Motor neuron (in vitro differentiated cells): ENCODE results near the gene TMEM242. TPM values are rescaled to one million over a fixed set of nuclear protein-coding genes. Genes with fewer than 3 reads are reported as not detected.
A peak's percentile ranks its signal among the peaks of the same experiment; 100 is the strongest.

Source experiments
- ATAC-seq, 8 experiments: fragments of 200-7000 bp; cut with Tn5 transposase; replicated peaks in 6 of 8; 2 replicates each; pipeline ENCODE4 v1.8.0; 2021; ENCODE audit warnings: mild to moderate bottlenecking in 8 of 8, moderate library complexity in 8 of 8
- H3K27ac ChIP-seq, 2 donors: fragments of 250-450 bp; sonication (Bioruptor Pico); 2 replicates each; pipeline ENCODE4 v1.9.0; 2021; ENCODE audit warnings: antibody characterized with exemption in 2 of 2, mild to moderate bottlenecking in 2 of 2, moderate library complexity in 1 of 2
- H3K4me1 ChIP-seq, 2 donors: fragments of 250-450 bp; sonication (Bioruptor Pico); replicated peaks in 1 of 2; 2 replicates each; pipeline ENCODE4 v1.6.1; 2021; ENCODE audit warnings: antibody characterized with exemption in 2 of 2, mild to moderate bottlenecking in 2 of 2, moderate library complexity in 1 of 2
- H3K4me3 ChIP-seq, 5 donors: fragments of 250-450 bp; sonication (Bioruptor Pico); 2 replicates each; pipeline ENCODE4 v1.9.0; 2021; ENCODE audit warnings: antibody characterized with exemption in 5 of 5, mild to moderate bottlenecking in 5 of 5, moderate library complexity in 4 of 5
- WGBS, 10 experiments: fragments of 450-650 bp; shearing (Covaris generic); methylation state at CpG; one replicate each; pipeline ENCODE4 v1.0.0; 2022; 5-methylcytosine and 5-hydroxymethylcytosine counted together
- in situ Hi-C, 9 experiments: fragments of 400-800 bp; cut with MboI; loops; one replicate each; pipeline ENCODE4 v1.15.0; 2021; ENCODE audit warnings: low sequenced_read_pairs in 9 of 9, low pct_unique_long_range_greater_than_20kb in 2 of 9; ENCODE audit not compliant: unreplicated experiment in 9 of 9
- total RNA-seq, 8 experiments: library from RNA; unstranded; fragments of 300-600 nt; gene quantifications; 2 replicates each; pipeline versions ENCODE4 v1.2.3 to v1.2.4, GENCODE V29; 2022

The TMEM242 gene
- total RNA-seq, 8 experiments from 2014 or later, result 9.6 to 16.9 (median 11.5) TPM

DNA sequence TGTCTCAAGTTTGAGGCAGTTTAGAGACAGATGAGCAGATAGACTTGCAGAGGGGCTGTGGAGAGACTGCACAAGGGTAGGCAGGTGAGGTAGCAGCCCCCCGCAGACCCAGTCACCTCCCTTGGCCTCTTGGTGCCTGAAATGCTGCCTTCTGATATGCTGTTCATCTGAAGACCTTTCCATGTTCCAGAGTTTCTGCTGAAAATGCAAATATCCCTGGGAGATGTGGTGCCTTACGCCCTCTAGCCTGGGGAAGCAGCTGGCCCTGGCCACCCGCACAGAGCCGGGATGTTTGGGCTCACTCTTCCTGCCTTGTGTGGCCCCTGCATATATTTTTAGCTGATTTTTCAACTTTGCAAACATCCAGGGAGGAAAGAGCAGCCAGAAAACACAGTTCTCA is 51.4 kb downstream of the TMEM242 start:
- Histone ChIP-seq H3K27ac (no peak overlapping the region), H3K4me1 (peaks cover 11 to 18% of the 10 kb centered on the region in 2 donors), H3K4me3 (no peak overlapping the region)
- in situ Hi-C loops, result loop anchor here in 1 of 9 experiments (25.0 kb wide), 1 partner anchor 235 kb away; no protein-coding TSS in a partner anchor
- 69 to 100% (median 90%) methylated on average over 2 to 4 of the region's 4 CpGs; no CpG with 5 or more reads in 7 of the 10 experiments for WGBS, 10 experiments
- no peak for ATAC-seq

DNA sequence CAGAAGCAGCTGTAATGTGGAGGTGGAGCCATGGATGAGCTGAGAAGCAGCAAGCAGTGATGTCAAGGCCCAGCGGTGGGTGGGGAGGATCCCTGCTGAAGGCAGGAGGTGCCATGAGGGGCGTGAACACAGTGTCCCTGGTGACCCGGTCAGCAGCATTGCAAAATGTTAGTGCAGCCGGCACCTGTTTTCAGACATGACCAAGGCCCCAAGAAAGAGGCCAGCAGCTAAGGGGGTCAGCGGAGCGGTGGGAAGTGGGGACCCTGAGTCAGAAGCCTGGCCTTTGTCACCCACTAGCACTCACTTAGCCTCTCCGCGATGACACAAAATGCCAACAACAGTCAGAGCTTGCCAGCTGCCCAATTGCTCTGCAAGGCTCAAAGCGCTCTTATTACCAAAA is 51.9 kb downstream of the TMEM242 start:
- H3K27ac ChIP-seq, result no peak overlapping the region
- WGBS, 10 experiments, result 63 to 100% (median 90%) methylated on average over 1 to 8 of the region's 9 CpGs; no CpG with 5 or more reads in 2 of the 10 experiments
- no peak for ATAC-seq
- in situ Hi-C loops, result loop anchor here in 1 of 9 experiments (25.0 kb wide), 1 partner anchor 234 kb away; no protein-coding TSS in a partner anchor
- H3K4me3 ChIP-seq, result no peak overlapping the region
- H3K4me1 ChIP-seq, result peaks cover 11 to 18% of the 10 kb centered on the region in 2 donors

DNA sequence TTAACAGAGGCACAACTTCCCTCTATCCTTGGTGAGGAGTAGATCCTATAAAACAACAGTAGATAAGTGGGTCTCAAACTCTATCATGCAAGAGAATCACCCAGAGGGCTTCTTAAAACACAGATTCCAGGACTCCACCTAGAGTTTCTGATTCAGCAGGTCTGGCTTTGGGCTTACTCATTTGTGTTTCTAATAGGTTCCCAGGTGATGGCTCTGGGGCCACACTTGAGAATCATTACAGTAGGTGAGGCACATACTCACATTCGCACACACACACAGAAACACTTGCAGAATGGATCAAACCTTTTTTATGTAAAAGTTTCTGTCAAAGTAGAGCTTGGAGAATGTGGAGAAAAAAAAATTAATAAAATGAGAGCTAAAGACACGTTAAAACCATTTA is 52.4 kb downstream of the TMEM242 start:
- no peak for ATAC-seq
- Histone ChIP-seq H3K27ac (no peak overlapping the region), H3K4me3 (no peak overlapping the region), H3K4me1 (peaks cover 11 to 18% of the 10 kb centered on the region in 2 donors)
- WGBS, 10 experiments, result 67 to 85% (median 75%) methylated on average over 1 to 2 of the region's 2 CpGs; no CpG with 5 or more reads in 3 of the 10 experiments
- in situ Hi-C loops, result loop anchor here in 1 of 9 experiments (25.0 kb wide), 1 partner anchor 234 kb away; no protein-coding TSS in a partner anchor

DNA sequence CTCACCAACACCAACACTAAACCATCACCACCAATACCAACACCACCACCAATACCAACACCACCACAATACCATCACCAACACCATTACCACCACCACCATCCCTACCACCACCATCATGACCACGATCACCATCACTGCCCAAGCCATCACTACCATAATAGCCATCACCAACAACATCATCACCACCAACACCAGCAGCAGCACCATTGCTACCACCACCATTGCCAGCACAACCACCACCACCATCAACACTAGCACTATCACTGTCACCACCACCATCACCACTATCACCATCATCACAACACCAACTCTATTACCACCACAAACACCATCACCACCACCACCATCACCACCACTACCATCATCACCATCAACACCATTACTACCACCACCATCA is 53.0 kb downstream of the TMEM242 start:
- ATAC-seq, result no peak
- in situ Hi-C loops, result loop anchor here in 1 of 9 experiments (25.0 kb wide), 1 partner anchor 233 kb away; no protein-coding TSS in a partner anchor
- Histone ChIP-seq H3K27ac (no peak overlapping the region), H3K4me3 (no peak overlapping the region), H3K4me1 (peaks cover 11 to 18% of the 10 kb centered on the region in 2 donors)
- WGBS, 10 experiments, result 60 to 100% (median 83%) methylated on average over 1 of the region's 1 CpG; no CpG with 5 or more reads in 5 of the 10 experiments

DNA sequence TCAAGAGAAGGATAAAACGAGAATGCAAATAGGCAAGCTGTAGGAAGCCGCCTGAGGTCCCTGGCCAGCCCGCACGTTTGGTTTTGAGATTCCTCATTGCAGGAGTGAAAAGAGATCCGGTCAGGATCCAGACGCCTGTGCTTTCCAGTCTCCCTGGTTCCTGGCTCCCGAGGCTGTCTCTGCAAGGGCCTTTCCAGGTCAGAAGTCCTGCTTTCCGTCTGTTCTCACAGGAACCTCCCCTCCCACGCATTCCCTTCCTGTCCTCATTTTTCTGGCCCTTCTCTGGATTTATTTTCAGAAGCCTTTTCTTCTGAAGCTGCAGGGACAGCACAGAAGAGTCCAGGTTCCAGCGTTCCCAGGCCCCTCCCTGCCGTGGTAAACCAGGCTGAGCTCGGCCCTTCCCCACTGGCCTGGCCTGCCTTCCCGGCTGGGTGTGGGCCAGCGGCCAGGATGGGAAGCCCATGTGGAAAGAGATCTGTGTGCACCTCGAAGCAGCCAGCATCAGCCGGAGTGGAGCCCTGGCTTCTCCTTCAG is 54.0 kb downstream of the TMEM242 start:
- in situ Hi-C loops, result loop anchor here in 1 of 9 experiments (25.0 kb wide), 1 partner anchor 232 kb away; no protein-coding TSS in a partner anchor
- peak overlapping the region; percentile 10 to 39 for H3K27ac ChIP-seq
- ATAC-seq, result peak in 6 of 8 experiments; percentile 32 to 87 (median 45)
- WGBS, 10 experiments, result 0 to 87% (median 55%) methylated on average over 1 to 12 of the region's 16 CpGs; no CpG with 5 or more reads in 1 of the 10 experiments
- H3K4me3 ChIP-seq, result no peak overlapping the region
- H3K4me1 ChIP-seq, result peaks cover 11 to 18% of the 10 kb centered on the region in 2 donors

DNA sequence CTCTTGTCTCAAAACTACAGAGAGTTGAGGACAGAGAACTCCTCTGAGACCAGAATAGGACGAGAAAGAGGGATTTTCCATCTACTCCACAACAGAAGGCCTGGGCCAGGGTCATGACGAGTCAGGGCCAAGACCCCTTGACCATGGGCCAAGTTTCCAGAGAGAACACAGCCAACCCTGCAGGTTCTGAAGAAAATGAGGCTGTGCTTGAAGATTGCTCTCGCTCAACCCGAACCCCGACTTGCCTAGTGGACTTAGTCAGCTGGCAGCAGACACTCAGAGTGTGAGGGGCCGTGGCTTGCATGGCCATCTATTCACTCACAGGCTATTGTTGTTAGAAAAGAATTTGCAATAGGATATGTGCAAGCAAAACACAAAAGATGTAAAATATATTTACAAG is 54.5 kb downstream of the TMEM242 start:
- WGBS, 10 experiments, result 32 to 100% (median 80%) methylated on average over 1 to 5 of the region's 6 CpGs; no CpG with 5 or more reads in 3 of the 10 experiments
- H3K27ac ChIP-seq, result peak overlapping the region in 1 of 2 donors; percentile 10
- H3K4me3 ChIP-seq, result no peak overlapping the region
- in situ Hi-C loops, result loop anchor here in 1 of 9 experiments (25.0 kb wide), 1 partner anchor 232 kb away; no protein-coding TSS in a partner anchor
- no peak for ATAC-seq
- H3K4me1 ChIP-seq, result peaks cover 10 to 18% of the 10 kb centered on the region in 2 donors

DNA sequence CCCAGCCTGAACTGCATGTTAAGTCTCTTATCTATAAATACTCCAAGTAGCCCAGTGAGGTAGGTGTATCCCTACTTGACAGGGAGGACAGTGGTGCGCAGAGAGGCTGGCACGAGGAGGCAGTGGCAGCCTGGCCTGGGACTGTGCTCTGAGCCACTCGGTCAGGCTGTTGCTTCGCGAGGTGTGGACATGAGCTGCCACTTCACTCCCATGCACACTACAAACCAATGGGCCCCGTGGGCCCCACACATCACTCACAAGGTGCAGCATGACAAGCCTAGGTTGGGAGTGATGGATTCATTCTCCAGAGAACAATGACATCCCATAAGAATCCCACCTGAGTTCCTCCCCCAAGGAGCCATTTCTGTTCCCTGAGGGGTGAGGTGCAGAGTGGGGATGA is 54.9 kb downstream of the TMEM242 start:
- Histone ChIP-seq H3K27ac (no peak overlapping the region), H3K4me1 (peaks cover 6 to 13% of the 10 kb centered on the region in 2 donors), H3K4me3 (no peak overlapping the region)
- 80 to 100% (median 98%) methylated on average over 1 to 5 of the region's 6 CpGs; no CpG with 5 or more reads in 7 of the 10 experiments for WGBS, 10 experiments
- in situ Hi-C loops, result loop anchor here in 1 of 9 experiments (25.0 kb wide), 1 partner anchor 231 kb away; no protein-coding TSS in a partner anchor
- no peak for ATAC-seq

DNA sequence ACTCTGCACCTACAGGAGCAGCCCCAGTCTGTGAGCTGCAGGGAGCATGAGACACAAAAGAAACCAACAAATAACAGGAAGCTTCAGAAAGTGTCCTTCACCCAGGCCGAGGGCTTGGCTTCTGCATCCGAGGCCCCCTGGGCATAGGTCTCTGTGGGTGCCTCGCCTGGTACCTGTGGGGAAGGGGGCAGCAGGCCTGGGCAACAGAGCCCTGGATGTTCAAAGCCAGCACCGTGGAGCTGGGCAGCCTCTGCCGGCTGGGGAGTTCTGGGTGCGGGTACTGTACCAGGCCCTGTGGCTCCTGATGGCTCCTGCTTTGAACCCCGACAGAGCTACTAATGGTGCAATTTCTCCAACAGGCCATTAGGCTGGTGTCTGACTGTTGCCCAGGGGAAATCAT is 55.7 kb downstream of the TMEM242 start:
- no peak for ATAC-seq
- in situ Hi-C loops, result loop anchor here in 1 of 9 experiments (25.0 kb wide), 1 partner anchor 230 kb away; no protein-coding TSS in a partner anchor
- Histone ChIP-seq H3K4me3 (no peak overlapping the region), H3K27ac (no peak overlapping the region), H3K4me1 (peaks cover 6 to 13% of the 10 kb centered on the region in 2 donors)
- WGBS, 10 experiments, result 60 to 100% (median 80%) methylated on average over 1 to 4 of the region's 7 CpGs; no CpG with 5 or more reads in 3 of the 10 experiments

DNA sequence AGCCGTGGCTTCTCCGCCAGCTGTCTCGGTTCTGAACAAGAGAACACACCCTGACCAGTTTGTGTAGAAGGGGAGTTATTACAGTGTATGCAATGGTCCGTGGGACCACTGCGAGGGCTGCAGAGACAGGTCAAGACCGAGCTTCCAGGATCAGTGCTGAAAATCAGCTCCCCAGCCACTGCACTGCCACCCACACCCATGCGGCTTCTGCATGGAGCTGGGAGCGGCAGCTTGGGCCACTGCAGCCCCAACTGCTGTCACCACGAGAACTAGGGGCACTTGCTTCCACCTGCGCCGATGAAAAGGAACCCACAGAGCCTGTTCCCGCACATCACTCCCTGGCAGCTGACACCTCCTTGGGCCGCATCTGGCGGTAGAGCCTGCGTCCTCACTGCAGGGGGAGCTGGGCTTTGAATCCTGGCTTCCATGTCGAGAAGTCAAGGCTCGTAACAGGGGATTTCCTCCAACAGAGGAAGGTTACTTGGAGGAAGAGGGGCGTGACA is 56.2 kb downstream of the TMEM242 start:
- H3K27ac ChIP-seq, result no peak overlapping the region
- in situ Hi-C loops, result loop anchor here in 1 of 9 experiments (25.0 kb wide), 1 partner anchor 230 kb away; no protein-coding TSS in a partner anchor
- H3K4me1 ChIP-seq, result peaks cover 6 to 13% of the 10 kb centered on the region in 2 donors
- WGBS, 10 experiments, result 65 to 100% (median 87%) methylated on average over 1 to 8 of the region's 18 CpGs; no CpG with 5 or more reads in 3 of the 10 experiments
- ATAC-seq, result peak in 5 of 8 experiments; percentile 14 to 32 (median 27)
- H3K4me3 ChIP-seq, result no peak overlapping the region

DNA sequence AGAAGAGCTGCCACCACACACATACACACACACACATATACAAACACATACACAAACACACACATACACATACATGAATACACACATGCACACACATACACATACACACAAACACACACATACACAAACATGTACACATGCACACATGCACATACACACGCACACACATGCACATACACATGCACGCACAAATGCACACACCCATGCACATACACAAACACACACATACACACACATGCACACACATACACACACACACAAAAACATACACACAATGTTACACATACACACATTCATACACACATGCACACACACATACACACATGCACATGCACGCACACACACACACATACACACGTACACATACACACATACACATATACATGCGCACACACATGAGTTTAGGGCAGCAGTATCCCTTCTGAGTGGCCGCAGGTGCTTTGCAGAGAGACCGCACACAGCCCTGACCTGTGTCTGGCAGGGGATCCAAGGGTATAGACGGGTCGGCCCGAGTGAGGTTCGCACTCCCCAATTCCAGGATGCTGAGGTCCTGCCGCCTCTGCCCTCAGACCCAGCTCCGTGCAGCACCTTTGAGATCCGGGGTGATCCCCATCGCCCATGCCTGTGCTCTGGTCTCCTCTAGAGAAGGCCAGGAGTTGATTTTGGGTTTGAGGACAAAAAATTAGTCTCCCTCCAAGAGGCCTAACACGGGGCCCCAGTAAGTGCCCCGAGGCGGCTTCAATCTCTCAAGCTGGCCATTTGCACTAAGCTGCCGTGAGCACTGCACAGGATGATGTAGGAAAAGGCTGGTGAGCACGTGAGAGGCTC is 56.8 kb downstream of the TMEM242 start:
- Histone ChIP-seq H3K27ac (no peak overlapping the region), H3K4me1 (peaks cover 6 to 13% of the 10 kb centered on the region in 2 donors), H3K4me3 (no peak overlapping the region)
- in situ Hi-C loops, result loop anchor here in 1 of 9 experiments (25.0 kb wide), 1 partner anchor 229 kb away; no protein-coding TSS in a partner anchor
- peak in 3 of 8 experiments; percentile 8 to 24 (median 10) for ATAC-seq
- WGBS, 10 experiments, result 60 to 100% (median 91%) methylated on average over 1 to 9 of the region's 20 CpGs; no CpG with 5 or more reads in 2 of the 10 experiments

DNA sequence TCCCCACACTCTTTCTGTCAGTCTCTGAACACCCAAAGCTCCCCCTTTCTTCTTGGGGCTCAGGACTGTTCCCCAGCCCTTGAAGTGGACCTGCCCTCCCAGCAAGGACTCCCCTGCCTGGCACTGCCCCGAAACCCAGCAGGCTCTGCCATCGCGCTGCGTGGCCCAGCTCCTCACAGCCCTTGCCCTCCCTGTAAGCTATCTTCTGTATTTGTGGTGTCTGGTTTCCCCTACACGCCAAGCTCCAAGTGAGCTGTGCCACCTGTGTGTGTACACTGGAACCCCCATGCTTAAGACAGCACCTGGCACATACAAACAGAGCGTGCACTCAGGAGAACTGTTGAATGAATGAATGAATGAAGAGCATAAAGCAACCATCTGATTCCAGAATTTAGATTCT is 57.7 kb downstream of the TMEM242 start:
- in situ Hi-C loops, result loop anchor here in 1 of 9 experiments (25.0 kb wide), 1 partner anchor 228 kb away; no protein-coding TSS in a partner anchor
- Histone ChIP-seq H3K27ac (no peak overlapping the region), H3K4me3 (no peak overlapping the region), H3K4me1 (peaks cover 6 to 13% of the 10 kb centered on the region in 2 donors)
- ATAC-seq, result no peak
- 82 to 100% (median 94%) methylated on average over 1 to 6 of the region's 6 CpGs; no CpG with 5 or more reads in 5 of the 10 experiments for WGBS, 10 experiments

DNA sequence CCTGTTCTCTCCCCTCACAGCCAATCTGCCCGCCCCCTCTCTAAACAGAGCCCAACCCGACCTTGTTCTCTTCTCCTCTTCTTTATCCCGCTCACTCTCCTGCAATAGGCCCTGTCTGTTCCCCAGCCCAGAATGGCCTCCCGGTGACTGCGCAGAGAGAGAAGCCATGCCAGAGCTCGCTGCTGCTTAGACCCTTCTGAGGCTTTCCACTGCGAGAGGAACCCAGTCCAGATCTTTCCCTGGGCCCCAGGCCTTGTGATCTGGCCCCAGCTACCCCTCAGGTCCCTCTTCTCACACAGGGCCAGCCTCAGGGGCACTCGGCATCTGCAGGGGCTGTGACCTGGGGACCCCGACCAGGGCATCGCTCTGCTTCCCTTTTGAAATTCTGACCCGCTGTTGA is 58.1 kb downstream of the TMEM242 start:
- in situ Hi-C loops, result loop anchor here in 1 of 9 experiments (25.0 kb wide), 1 partner anchor 228 kb away; no protein-coding TSS in a partner anchor
- WGBS, 10 experiments, result 50 to 100% (median 86%) methylated on average over 1 to 8 of the region's 11 CpGs; no CpG with 5 or more reads in 4 of the 10 experiments
- Histone ChIP-seq H3K4me3 (no peak overlapping the region), H3K4me1 (peaks cover 6 to 13% of the 10 kb centered on the region in 2 donors), H3K27ac (no peak overlapping the region)
- no peak for ATAC-seq
